WTC11 (cell line): Measurements from ENCODE around the gene PLEK. TPM values are rescaled to one million over a fixed set of nuclear protein-coding genes. Genes with fewer than 3 reads are reported as not detected.

Experiments
- ATAC-seq: fragments of 200-7000 bp; cut with Tn5 transposase; 2 replicates; pipeline ENCODE4 v1.10.0; 2021; ENCODE audit warnings: mild to moderate bottlenecking, moderate library complexity
- CTCF ChIA-PET: fragments of 300-600 bp; sonication (Branson Sonifier 250); formaldehyde crosslinking; loops from one replicate; lab custom pipeline; 2021; ENCODE audit warnings: antibody characterized with exemption; lab: Charles Lee
- POLR2A ChIA-PET: fragments of 350-600 bp; sonication (Branson Sonifier 250); formaldehyde crosslinking; loops from one replicate; lab custom pipeline; 2021; ENCODE audit warnings: antibody characterized with exemption; lab: Charles Lee
- DNase-seq: peaks from one replicate; pipeline ENCODE4 v3.0.0; 2021; ENCODE audit warnings: low spot score
- H3K27ac Mint-ChIP-seq: 2 replicates; pipeline ENCODE4 v1.8.0; 2021; ENCODE audit warnings: mixed read lengths
- H3K27me3 Mint-ChIP-seq: 2 replicates; pipeline ENCODE4 v1.8.0; 2021; ENCODE audit warnings: low read depth, mild to moderate bottlenecking, moderate library complexity, mixed read lengths
- H3K36me3 Mint-ChIP-seq: 2 replicates; pipeline ENCODE4 v1.8.0; 2021; ENCODE audit warnings: mixed read lengths
- H3K4me1 Mint-ChIP-seq: 2 replicates; pipeline ENCODE4 v1.8.0; 2022; ENCODE audit warnings: mixed read lengths
- H3K4me3 Mint-ChIP-seq: 2 replicates; pipeline ENCODE4 v1.8.0; 2021; ENCODE audit warnings: mild to moderate bottlenecking, moderate library complexity, mixed read lengths
- H3K9me3 Mint-ChIP-seq: 2 replicates; pipeline ENCODE4 v1.8.0; 2021; ENCODE audit warnings: mixed read lengths
- AR ChIP-seq: fragments of 250-450 bp; sonication (Bioruptor Pico); IDR thresholded peaks from 2 replicates; pipeline ENCODE4 v1.9.0; 2021; ENCODE audit warnings: mild to moderate bottlenecking
- ARID4B ChIP-seq: sonication (generic); formaldehyde crosslinking; IDR thresholded peaks from 2 replicates; pipeline ENCODE4 v1.8.0; 2023; ENCODE audit warnings: missing genetic modification reagents, mild to moderate bottlenecking, borderline replicate concordance
- ATF3 ChIP-seq: sonication (generic); formaldehyde crosslinking; conservative IDR thresholded peaks from 2 replicates; pipeline ENCODE4 v1.8.1; 2022; ENCODE audit warnings: mild to moderate bottlenecking, missing genetic modification reagents
- CREB1 ChIP-seq: sonication (generic); formaldehyde crosslinking; IDR thresholded peaks from 2 replicates; pipeline ENCODE4 v1.8.0; 2023; ENCODE audit warnings: mild to moderate bottlenecking, missing genetic modification reagents
- ERG ChIP-seq: fragments of 250-450 bp; sonication (Bioruptor Pico); IDR thresholded peaks from 2 replicates; pipeline ENCODE4 v1.8.0; 2021; ENCODE audit warnings: mild to moderate bottlenecking
- FOXJ3 ChIP-seq: sonication (generic); formaldehyde crosslinking; IDR thresholded peaks from 2 replicates; pipeline ENCODE4 v1.9.0; 2021; ENCODE audit warnings: missing genetic modification reagents, mild to moderate bottlenecking, borderline replicate concordance
- MXD4 ChIP-seq: fragments of 250-450 bp; sonication (Bioruptor Pico); IDR thresholded peaks from 2 replicates; pipeline ENCODE4 v1.8.0; 2021; ENCODE audit warnings: mild to moderate bottlenecking, moderate library complexity, borderline replicate concordance
- NFE2L1 ChIP-seq: sonication (generic); formaldehyde crosslinking; IDR thresholded peaks from 2 replicates; pipeline ENCODE4 v1.8.1; 2023; ENCODE audit warnings: missing genetic modification reagents
- OVOL2 ChIP-seq: fragments of 250-450 bp; sonication (Bioruptor Pico); IDR thresholded peaks from 2 replicates; pipeline ENCODE4 v1.9.0; 2021; ENCODE audit warnings: mild to moderate bottlenecking, borderline replicate concordance
- SMAD3 ChIP-seq: sonication (generic); formaldehyde crosslinking; IDR thresholded peaks from 2 replicates; pipeline ENCODE4 v1.8.0; 2022; ENCODE audit warnings: missing genetic modification reagents, mild to moderate bottlenecking, borderline replicate concordance
- USF1 ChIP-seq: sonication (generic); formaldehyde crosslinking; IDR thresholded peaks from 2 replicates; pipeline ENCODE4 v1.8.0; 2022; ENCODE audit warnings: mild to moderate bottlenecking, missing genetic modification reagents
- USF2 ChIP-seq: sonication (generic); formaldehyde crosslinking; IDR thresholded peaks from 2 replicates; pipeline ENCODE4 v1.8.1; 2023; ENCODE audit warnings: mild to moderate bottlenecking, missing genetic modification reagents, moderate library complexity
- ZNF121 ChIP-seq: sonication (generic); formaldehyde crosslinking; IDR thresholded peaks from 2 replicates; pipeline ENCODE4 v1.8.0; 2023; ENCODE audit warnings: missing genetic modification reagents
- total RNA-seq: library from RNA; stranded (reverse); gene quantifications from 3 replicates; pipeline ENCODE4 v1.2.3, GENCODE V29; 2021
- TF ChIP-seq, protein P1 (sequence below): sonication (generic); formaldehyde crosslinking; IDR thresholded peaks from 2 replicates; pipeline ENCODE4 v1.8.0; 2022; ENCODE audit warnings: mild to moderate bottlenecking, missing genetic modification reagents
- TF ChIP-seq, protein P2 (sequence below): sonication (generic); formaldehyde crosslinking; IDR thresholded peaks from 2 replicates; pipeline ENCODE4 v1.8.1; 2022; ENCODE audit warnings: low read depth, missing genetic modification reagents, borderline replicate concordance
- TF ChIP-seq, protein P3 (sequence below): fragments of 250-450 bp; sonication (Bioruptor Pico); IDR thresholded peaks from 2 replicates; pipeline ENCODE4 v1.9.0; 2021; ENCODE audit warnings: mild to moderate bottlenecking
- TF ChIP-seq, protein P4 (sequence below): sonication (generic); formaldehyde crosslinking; IDR thresholded peaks from 2 replicates; pipeline ENCODE4 v1.8.1; 2022; ENCODE audit warnings: low read depth, mild to moderate bottlenecking, moderate library complexity, missing genetic modification reagents, borderline replicate concordance

The PLEK gene
- total RNA-seq, 1 experiment from 2014 or later = 0.26 TPM

- no peak for TF ChIP-seq AR (CRISPR knock-in tag)
These were observed 26.0 kb downstream of the PLEK start (continued) for GRCh38 chr2:68391099-68391498.

- DNase-seq (no peak), ATAC-seq (no peak)
- no peak overlapping the region for H3K27ac Mint-ChIP-seq
- H3K36me3 Mint-ChIP-seq = no peaks in the 10 kb centered on the region
- ChIA-PET CTCF (no interaction called here), POLR2A (no interaction called here)
- TF ChIP-seq, protein P1, sequence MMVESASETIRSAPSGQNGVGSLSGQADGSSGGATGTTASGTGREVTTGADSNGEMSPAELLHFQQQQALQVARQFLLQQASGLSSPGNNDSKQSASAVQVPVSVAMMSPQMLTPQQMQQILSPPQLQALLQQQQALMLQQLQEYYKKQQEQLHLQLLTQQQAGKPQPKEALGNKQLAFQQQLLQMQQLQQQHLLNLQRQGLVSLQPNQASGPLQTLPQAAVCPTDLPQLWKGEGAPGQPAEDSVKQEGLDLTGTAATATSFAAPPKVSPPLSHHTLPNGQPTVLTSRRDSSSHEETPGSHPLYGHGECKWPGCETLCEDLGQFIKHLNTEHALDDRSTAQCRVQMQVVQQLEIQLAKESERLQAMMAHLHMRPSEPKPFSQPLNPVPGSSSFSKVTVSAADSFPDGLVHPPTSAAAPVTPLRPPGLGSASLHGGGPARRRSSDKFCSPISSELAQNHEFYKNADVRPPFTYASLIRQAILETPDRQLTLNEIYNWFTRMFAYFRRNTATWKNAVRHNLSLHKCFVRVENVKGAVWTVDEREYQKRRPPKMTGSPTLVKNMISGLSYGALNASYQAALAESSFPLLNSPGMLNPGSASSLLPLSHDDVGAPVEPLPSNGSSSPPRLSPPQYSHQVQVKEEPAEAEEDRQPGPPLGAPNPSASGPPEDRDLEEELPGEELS (CRISPR knock-in tag) = no peak
- TF ChIP-seq ARID4B (CRISPR knock-in tag) (no peak), USF2 (CRISPR knock-in tag) (no peak), MXD4 (CRISPR knock-in tag) (no peak), CREB1 (CRISPR knock-in tag) (no peak), ERG (no peak), SMAD3 (no peak), USF1 (CRISPR knock-in tag) (no peak), ZNF121 (CRISPR knock-in tag) (no peak), OVOL2 (CRISPR knock-in tag) (no peak), FOXJ3 (CRISPR knock-in tag) (no peak), NFE2L1 (CRISPR knock-in tag) (no peak), ATF3 (CRISPR knock-in tag) (no peak)
- TF ChIP-seq, protein P2, sequence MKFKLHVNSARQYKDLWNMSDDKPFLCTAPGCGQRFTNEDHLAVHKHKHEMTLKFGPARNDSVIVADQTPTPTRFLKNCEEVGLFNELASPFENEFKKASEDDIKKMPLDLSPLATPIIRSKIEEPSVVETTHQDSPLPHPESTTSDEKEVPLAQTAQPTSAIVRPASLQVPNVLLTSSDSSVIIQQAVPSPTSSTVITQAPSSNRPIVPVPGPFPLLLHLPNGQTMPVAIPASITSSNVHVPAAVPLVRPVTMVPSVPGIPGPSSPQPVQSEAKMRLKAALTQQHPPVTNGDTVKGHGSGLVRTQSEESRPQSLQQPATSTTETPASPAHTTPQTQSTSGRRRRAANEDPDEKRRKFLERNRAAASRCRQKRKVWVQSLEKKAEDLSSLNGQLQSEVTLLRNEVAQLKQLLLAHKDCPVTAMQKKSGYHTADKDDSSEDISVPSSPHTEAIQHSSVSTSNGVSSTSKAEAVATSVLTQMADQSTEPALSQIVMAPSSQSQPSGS (CRISPR knock-in tag) = no peak
- TF ChIP-seq, protein P3, sequence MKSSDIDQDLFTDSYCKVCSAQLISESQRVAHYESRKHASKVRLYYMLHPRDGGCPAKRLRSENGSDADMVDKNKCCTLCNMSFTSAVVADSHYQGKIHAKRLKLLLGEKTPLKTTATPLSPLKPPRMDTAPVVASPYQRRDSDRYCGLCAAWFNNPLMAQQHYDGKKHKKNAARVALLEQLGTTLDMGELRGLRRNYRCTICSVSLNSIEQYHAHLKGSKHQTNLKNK (CRISPR knock-in tag) = no peak
- TF ChIP-seq, protein P4, sequence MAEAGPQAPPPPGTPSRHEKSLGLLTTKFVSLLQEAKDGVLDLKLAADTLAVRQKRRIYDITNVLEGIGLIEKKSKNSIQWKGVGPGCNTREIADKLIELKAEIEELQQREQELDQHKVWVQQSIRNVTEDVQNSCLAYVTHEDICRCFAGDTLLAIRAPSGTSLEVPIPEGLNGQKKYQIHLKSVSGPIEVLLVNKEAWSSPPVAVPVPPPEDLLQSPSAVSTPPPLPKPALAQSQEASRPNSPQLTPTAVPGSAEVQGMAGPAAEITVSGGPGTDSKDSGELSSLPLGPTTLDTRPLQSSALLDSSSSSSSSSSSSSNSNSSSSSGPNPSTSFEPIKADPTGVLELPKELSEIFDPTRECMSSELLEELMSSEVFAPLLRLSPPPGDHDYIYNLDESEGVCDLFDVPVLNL = no peak
- no peak overlapping the region for H3K4me3 Mint-ChIP-seq
- H3K27me3 Mint-ChIP-seq = peaks cover 18% of the 10 kb centered on the region
- no peaks in the 10 kb centered on the region for H3K9me3 Mint-ChIP-seq
- no peaks in the 10 kb centered on the region for H3K4me1 Mint-ChIP-seq
These were observed 26.8 kb downstream of the PLEK start for GRCh38 chr2:68391869-68392268.
